ENCODE results near the gene CRTAC1.

Gene CRTAC1

GRCh38 chr10:97896756-97897358, 133.6 kb downstream of the CRTAC1 start:
- DNase-seq (ENCODE audit: low spot score) = no peak

- DNase-seq (ENCODE audit: low spot score) = no peak
These were observed 134.5 kb downstream of the CRTAC1 start for GRCh38 chr10:97895915-97896314.

GRCh38 chr10:97895084-97895483, 135.3 kb downstream of the CRTAC1 start:
- no peak for DNase-seq (ENCODE audit: low spot score)

GRCh38 chr10:97894092-97894491, 136.3 kb downstream of the CRTAC1 start:
- no peak for DNase-seq (ENCODE audit: low spot score)

- DNase-seq (ENCODE audit: low spot score) = no peak
These were observed 137.5 kb downstream of the CRTAC1 start for GRCh38 chr10:97892939-97893338.

GRCh38 chr10:97892506-97892905, 137.9 kb downstream of the CRTAC1 start:
- no peak for DNase-seq (ENCODE audit: low spot score)

GRCh38 chr10:97891497-97892167, 138.8 kb downstream of the CRTAC1 start:
- no peak for DNase-seq (ENCODE audit: low spot score)

- DNase-seq (ENCODE audit: low spot score) = peak; percentile 99
These were observed 140.8 kb downstream of the CRTAC1 start for GRCh38 chr10:97889461-97890265.

- DNase-seq (ENCODE audit: low spot score) = peak; percentile 91
These were observed 141.7 kb downstream of the CRTAC1 start for GRCh38 chr10:97888641-97889262.

- DNase-seq (ENCODE audit: low spot score) = no peak
These were observed 142.3 kb downstream of the CRTAC1 start for GRCh38 chr10:97888134-97888533.

- peak; percentile 9 for DNase-seq (ENCODE audit: low spot score)
These were observed 143.0 kb downstream of the CRTAC1 start for GRCh38 chr10:97887399-97887798.

GRCh38 chr10:97886286-97886685, 144.1 kb downstream of the CRTAC1 start:
- DNase-seq (ENCODE audit: low spot score) = no peak

- DNase-seq (ENCODE audit: low spot score) = no peak
These were observed 147.3 kb downstream of the CRTAC1 start for GRCh38 chr10:97883092-97883485.

GRCh38 chr10:97882142-97883091, 148.0 kb downstream of the CRTAC1 start:
- DNase-seq (ENCODE audit: low spot score) = peak; percentile 100

- no peak for DNase-seq (ENCODE audit: low spot score)
These were observed 150.3 kb downstream of the CRTAC1 start for GRCh38 chr10:97880109-97880508.

GRCh38 chr10:97879241-97879640, 151.2 kb downstream of the CRTAC1 start:
- no peak for DNase-seq (ENCODE audit: low spot score)

GRCh38 chr10:97876402-97876801, 154.0 kb downstream of the CRTAC1 start:
- no peak for DNase-seq (ENCODE audit: low spot score)

- DNase-seq (ENCODE audit: low spot score) = no peak
These were observed 155.0 kb downstream of the CRTAC1 start for GRCh38 chr10:97875391-97875790.

- no peak for DNase-seq (ENCODE audit: low spot score)
These were observed 156.1 kb downstream of the CRTAC1 start for GRCh38 chr10:97874332-97874731.

GRCh38 chr10:97873569-97873968, 156.9 kb downstream of the CRTAC1 start:
- no peak for DNase-seq (ENCODE audit: low spot score)

- no peak for DNase-seq (ENCODE audit: low spot score)
These were observed 159.4 kb downstream of the CRTAC1 start for GRCh38 chr10:97870990-97871389.

Data from kidney tubule cell (primary cell).